HepG2 (cell line): Measurements from ENCODE around the gene UGT2B15. TPM values are rescaled to one million over a fixed set of nuclear protein-coding genes. Genes with fewer than 3 reads are reported as not detected.

Source experiments
- CCAR2 ChIP-seq: fragments of 200-400 bp; formaldehyde crosslinking; optimal IDR thresholded peaks from 2 replicates; pipeline ENCODE3; 2018; ENCODE audit warnings: low read depth, mild to moderate bottlenecking, low read length, moderate library complexity
- EZH2 ChIP-seq: conservative IDR thresholded peaks from 2 replicates; pipeline ENCODE4 v1.6.1; 2012; ENCODE audit warnings: mild to moderate bottlenecking, low read depth, low read length, moderate library complexity
- FOXP1 ChIP-seq, 2 experiments: fragments of 450-650 bp in 1 of 2; IDR thresholded peaks; 2 replicates each; pipeline ENCODE4 v1.6.1; 2017 to 2018; ENCODE audit warnings: antibody characterized with exemption in 1 of 2
- GFI1 ChIP-seq: sonication (generic); formaldehyde crosslinking; IDR thresholded peaks from 2 replicates; pipeline ENCODE4 v1.5.0; 2020; ENCODE audit warnings: missing genetic modification reagents, mild to moderate bottlenecking, borderline replicate concordance
- MAFF ChIP-seq: IDR thresholded peaks from 2 replicates; pipeline ENCODE4 v1.6.1; 2011; ENCODE audit warnings: low read depth, low read length, improper control_type of control experiment
- MAFK ChIP-seq, 2 experiments: IDR thresholded peaks in 1 of 2; conservative IDR thresholded peaks in 1 of 2; 2 replicates each; pipeline ENCODE4 v1.6.1; 2011; ENCODE audit warnings: improper control_type of control experiment in 2 of 2, low read length in 2 of 2
- MED1 ChIP-seq: sonication (generic); formaldehyde crosslinking; IDR thresholded peaks from 2 replicates; pipeline ENCODE4 v1.4.0; 2020; ENCODE audit warnings: missing genetic modification reagents
- POLR2AphosphoS2 ChIP-seq: IDR thresholded peaks from 2 replicates; pipeline ENCODE4 v1.6.1; 2011; ENCODE audit warnings: low read depth, low read length, improper control_type of control experiment
- ZNF317 ChIP-seq: sonication (generic); formaldehyde crosslinking; IDR thresholded peaks from 2 replicates; pipeline ENCODE4 v1.5.0; 2020; ENCODE audit warnings: mild to moderate bottlenecking, missing genetic modification reagents
- ZNF430 ChIP-seq: sonication (generic); formaldehyde crosslinking; IDR thresholded peaks from 2 replicates; pipeline ENCODE4 v1.9.0; 2021; ENCODE audit warnings: mild to moderate bottlenecking, missing genetic modification reagents
- ZNF652 ChIP-seq: IDR thresholded peaks from 2 replicates; pipeline ENCODE4 v1.6.1; 2016; ENCODE audit warnings: low read depth, borderline replicate concordance
- ZNF879 ChIP-seq: sonication (generic); formaldehyde crosslinking; IDR thresholded peaks from 2 replicates; pipeline ENCODE4 v1.8.1; 2023; ENCODE audit warnings: missing genetic modification reagents
- polyA plus RNA-seq, 8 experiments: library from polyadenylated mRNA; depleted of rRNA in 3 of 8; stranded (reverse) in 7 of 8; unstranded in 1 of 8; fragments of >200 nt; fragmentation: Illumina TruSeq in 4 of 8; extraction: Trizol in 4 of 8; gene quantifications; 2 replicates each; pipeline versions ENCODE4 v1.2.1 to v1.2.3, GENCODE V29; 2011 to 2016; ENCODE audit warnings: low read depth in 4 of 8, missing spikeins in 1 of 8, mixed read lengths in 1 of 8; ENCODE audit not compliant: insufficient read depth in 1 of 8
- total RNA-seq, 5 experiments: library from RNA; depleted of rRNA; stranded (reverse); fragments of >200 nt; fragmentation: Illumina TruSeq; extraction: Trizol; gene quantifications; 2 replicates each; pipeline ENCODE4 v1.2.3, GENCODE V29; 2016; ENCODE audit warnings: low read depth in 1 of 5
- TF ChIP-seq, protein P1 (sequence below): sonication (generic); formaldehyde crosslinking; IDR thresholded peaks from 2 replicates; pipeline ENCODE4 v1.4.0; 2020; ENCODE audit warnings: missing genetic modification reagents, mild to moderate bottlenecking, borderline replicate concordance
- TF ChIP-seq, protein P2 (sequence below): IDR thresholded peaks from 2 replicates; pipeline ENCODE4 v1.6.1; 2016; ENCODE audit warnings: mild to moderate bottlenecking
- TF ChIP-seq, protein P3 (sequence below): sonication (generic); formaldehyde crosslinking; IDR thresholded peaks from 2 replicates; pipeline ENCODE4 v1.4.0; 2020; ENCODE audit warnings: missing genetic modification reagents
- TF ChIP-seq, protein P4 (sequence below): sonication (generic); formaldehyde crosslinking; IDR thresholded peaks from 2 replicates; pipeline ENCODE4 v1.4.0; 2020; ENCODE audit warnings: mild to moderate bottlenecking, missing genetic modification reagents
- TF ChIP-seq, protein P5 (sequence below): sonication (generic); formaldehyde crosslinking; IDR thresholded peaks from 2 replicates; pipeline ENCODE4 v1.9.0; 2021; ENCODE audit warnings: missing genetic modification reagents, borderline replicate concordance

The UGT2B15 gene
- total and polyA plus RNA-seq, 2 of the 13 experiments (the other 11 are each of a cell fraction or from before 2014, with no cell fraction given): 0.04 to 0.11 TPM

DNA sequence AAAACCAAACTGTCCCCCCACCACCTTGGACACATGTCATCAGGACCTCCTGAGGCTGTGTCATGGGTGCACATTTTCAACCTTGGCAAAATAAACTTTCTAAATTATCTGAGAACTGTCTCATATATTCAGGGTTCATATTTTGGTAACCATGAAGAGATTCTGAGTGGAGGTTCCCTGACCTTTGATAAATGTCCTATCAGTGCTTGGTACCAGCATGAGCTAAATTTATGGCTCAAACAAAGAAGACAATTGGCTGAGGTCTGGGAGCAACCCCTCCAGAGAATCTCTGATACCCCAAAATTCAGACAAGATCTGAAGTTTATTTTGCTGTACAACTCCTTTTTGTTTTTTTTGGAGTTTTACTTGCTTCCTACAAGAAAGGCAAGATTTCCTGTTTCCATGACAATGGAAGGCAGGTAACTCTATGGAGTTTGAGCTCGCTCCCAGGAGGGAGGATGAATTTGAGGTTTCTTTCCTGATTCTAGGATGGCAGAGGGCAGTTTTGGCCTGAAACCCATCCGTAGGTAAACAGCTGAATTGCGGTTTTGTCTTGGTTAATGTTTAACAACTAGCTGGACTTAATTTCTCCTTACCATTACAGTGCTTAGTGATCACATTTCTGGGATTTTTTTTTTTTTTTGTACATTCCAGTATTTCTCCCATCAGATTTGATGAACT is 14.5 kb downstream of the UGT2B15 start (continued):
- TF ChIP-seq ZNF430 (CRISPR knock-in tag): no peak
- TF ChIP-seq, protein P1, sequence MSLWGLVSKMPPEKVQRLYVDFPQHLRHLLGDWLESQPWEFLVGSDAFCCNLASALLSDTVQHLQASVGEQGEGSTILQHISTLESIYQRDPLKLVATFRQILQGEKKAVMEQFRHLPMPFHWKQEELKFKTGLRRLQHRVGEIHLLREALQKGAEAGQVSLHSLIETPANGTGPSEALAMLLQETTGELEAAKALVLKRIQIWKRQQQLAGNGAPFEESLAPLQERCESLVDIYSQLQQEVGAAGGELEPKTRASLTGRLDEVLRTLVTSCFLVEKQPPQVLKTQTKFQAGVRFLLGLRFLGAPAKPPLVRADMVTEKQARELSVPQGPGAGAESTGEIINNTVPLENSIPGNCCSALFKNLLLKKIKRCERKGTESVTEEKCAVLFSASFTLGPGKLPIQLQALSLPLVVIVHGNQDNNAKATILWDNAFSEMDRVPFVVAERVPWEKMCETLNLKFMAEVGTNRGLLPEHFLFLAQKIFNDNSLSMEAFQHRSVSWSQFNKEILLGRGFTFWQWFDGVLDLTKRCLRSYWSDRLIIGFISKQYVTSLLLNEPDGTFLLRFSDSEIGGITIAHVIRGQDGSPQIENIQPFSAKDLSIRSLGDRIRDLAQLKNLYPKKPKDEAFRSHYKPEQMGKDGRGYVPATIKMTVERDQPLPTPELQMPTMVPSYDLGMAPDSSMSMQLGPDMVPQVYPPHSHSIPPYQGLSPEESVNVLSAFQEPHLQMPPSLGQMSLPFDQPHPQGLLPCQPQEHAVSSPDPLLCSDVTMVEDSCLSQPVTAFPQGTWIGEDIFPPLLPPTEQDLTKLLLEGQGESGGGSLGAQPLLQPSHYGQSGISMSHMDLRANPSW (CRISPR knock-in tag): peak; percentile 64; the same call in 1 of the 2 replicates
- TF ChIP-seq MAFF: peak; percentile 26; the same call in 1 of the 2 replicates
- TF ChIP-seq EZH2: no peak
- peak; percentile 52 to 60; a peak in 3 of 4 replicates for TF ChIP-seq MAFK (conservative IDR thresholded peaks at IDR 0.05 in 1 of 2, IDR thresholded peaks at IDR 0.05 in 1 of 2; ENCODE audit: low read length in 2 of 2)
- TF ChIP-seq, protein P2, sequence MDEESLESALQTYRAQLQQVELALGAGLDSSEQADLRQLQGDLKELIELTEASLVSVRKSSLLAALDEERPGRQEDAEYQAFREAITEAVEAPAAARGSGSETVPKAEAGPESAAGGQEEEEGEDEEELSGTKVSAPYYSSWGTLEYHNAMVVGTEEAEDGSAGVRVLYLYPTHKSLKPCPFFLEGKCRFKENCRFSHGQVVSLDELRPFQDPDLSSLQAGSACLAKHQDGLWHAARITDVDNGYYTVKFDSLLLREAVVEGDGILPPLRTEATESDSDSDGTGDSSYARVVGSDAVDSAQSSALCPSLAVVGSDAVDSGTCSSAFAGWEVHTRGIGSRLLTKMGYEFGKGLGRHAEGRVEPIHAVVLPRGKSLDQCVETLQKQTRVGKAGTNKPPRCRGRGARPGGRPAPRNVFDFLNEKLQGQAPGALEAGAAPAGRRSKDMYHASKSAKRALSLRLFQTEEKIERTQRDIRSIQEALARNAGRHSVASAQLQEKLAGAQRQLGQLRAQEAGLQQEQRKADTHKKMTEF (CRISPR knock-in tag): no peak; the same call in 1 of the 2 replicates
- TF ChIP-seq, protein P3, sequence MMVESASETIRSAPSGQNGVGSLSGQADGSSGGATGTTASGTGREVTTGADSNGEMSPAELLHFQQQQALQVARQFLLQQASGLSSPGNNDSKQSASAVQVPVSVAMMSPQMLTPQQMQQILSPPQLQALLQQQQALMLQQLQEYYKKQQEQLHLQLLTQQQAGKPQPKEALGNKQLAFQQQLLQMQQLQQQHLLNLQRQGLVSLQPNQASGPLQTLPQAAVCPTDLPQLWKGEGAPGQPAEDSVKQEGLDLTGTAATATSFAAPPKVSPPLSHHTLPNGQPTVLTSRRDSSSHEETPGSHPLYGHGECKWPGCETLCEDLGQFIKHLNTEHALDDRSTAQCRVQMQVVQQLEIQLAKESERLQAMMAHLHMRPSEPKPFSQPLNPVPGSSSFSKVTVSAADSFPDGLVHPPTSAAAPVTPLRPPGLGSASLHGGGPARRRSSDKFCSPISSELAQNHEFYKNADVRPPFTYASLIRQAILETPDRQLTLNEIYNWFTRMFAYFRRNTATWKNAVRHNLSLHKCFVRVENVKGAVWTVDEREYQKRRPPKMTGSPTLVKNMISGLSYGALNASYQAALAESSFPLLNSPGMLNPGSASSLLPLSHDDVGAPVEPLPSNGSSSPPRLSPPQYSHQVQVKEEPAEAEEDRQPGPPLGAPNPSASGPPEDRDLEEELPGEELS (CRISPR knock-in tag): peak; percentile 37; the same call in 1 of the 2 replicates
- peak; percentile 46; the same call in 1 of the 2 replicates for TF ChIP-seq MED1
- no peak for TF ChIP-seq ZNF317
- no peak for TF ChIP-seq CCAR2
- no peak for TF ChIP-seq FOXP1 (IDR thresholded peaks at IDR 0.05)
- peak; percentile 48; the same call in 1 of the 2 replicates for TF ChIP-seq FOXP1 (CRISPR knock-in tag; IDR thresholded peaks at IDR 0.05)
- TF ChIP-seq, protein P4, sequence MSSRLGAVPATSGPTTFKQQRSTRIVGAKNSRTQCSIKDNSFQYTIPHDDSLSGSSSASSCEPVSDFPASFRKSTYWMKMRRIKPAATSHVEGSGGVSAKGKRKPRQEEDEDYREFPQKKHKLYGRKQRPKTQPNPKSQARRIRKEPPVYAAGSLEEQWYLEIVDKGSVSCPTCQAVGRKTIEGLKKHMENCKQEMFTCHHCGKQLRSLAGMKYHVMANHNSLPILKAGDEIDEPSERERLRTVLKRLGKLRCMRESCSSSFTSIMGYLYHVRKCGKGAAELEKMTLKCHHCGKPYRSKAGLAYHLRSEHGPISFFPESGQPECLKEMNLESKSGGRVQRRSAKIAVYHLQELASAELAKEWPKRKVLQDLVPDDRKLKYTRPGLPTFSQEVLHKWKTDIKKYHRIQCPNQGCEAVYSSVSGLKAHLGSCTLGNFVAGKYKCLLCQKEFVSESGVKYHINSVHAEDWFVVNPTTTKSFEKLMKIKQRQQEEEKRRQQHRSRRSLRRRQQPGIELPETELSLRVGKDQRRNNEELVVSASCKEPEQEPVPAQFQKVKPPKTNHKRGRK (CRISPR knock-in tag): no peak
- no peak for TF ChIP-seq ZNF879 (CRISPR knock-in tag)
- no peak for TF ChIP-seq POLR2AphosphoS2
- TF ChIP-seq ZNF652 (CRISPR knock-in tag): peak; percentile 34; the same call in 1 of the 2 replicates
- 0 out of 2 replicates have a peak, but pooled peaks have one; percentile 9 for TF ChIP-seq GFI1
- TF ChIP-seq, protein P5, sequence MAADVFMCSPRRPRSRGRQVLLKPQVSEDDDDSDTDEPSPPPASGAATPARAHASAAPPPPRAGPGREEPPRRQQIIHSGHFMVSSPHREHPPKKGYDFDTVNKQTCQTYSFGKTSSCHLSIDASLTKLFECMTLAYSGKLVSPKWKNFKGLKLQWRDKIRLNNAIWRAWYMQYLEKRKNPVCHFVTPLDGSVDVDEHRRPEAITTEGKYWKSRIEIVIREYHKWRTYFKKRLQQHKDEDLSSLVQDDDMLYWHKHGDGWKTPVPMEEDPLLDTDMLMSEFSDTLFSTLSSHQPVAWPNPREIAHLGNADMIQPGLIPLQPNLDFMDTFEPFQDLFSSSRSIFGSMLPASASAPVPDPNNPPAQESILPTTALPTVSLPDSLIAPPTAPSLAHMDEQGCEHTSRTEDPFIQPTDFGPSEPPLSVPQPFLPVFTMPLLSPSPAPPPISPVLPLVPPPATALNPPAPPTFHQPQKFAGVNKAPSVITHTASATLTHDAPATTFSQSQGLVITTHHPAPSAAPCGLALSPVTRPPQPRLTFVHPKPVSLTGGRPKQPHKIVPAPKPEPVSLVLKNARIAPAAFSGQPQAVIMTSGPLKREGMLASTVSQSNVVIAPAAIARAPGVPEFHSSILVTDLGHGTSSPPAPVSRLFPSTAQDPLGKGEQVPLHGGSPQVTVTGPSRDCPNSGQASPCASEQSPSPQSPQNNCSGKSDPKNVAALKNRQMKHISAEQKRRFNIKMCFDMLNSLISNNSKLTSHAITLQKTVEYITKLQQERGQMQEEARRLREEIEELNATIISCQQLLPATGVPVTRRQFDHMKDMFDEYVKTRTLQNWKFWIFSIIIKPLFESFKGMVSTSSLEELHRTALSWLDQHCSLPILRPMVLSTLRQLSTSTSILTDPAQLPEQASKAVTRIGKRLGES: no peak
